HAP-1 (cell line): ENCODE measurements around the gene FUBP1.

Source experiments
- DNase-seq, 2 experiments: peaks; one replicate each; pipeline ENCODE4 v3.0.0-alpha.2; 2016 to 2020; ENCODE audit warnings: low spot score in 2 of 2
- H3K27me3 ChIP-seq: fragments of 250-450 bp; sonication (Bioruptor Pico); 2 replicates; pipeline ENCODE4 v1.5.1; 2020; ENCODE audit warnings: low read depth, mild to moderate bottlenecking, moderate library complexity
- H3K36me3 ChIP-seq: fragments of 250-450 bp; sonication (Bioruptor Pico); replicated peaks from 2 replicates; pipeline ENCODE4 v1.5.1; 2020; ENCODE audit warnings: mild to moderate bottlenecking
- H3K4me1 ChIP-seq: fragments of 250-450 bp; sonication (Bioruptor Pico); 2 replicates; pipeline ENCODE4 v1.5.1; 2020; ENCODE audit warnings: mild to moderate bottlenecking
- H3K4me3 ChIP-seq: fragments of 250-450 bp; sonication (Bioruptor Pico); 2 replicates; pipeline ENCODE4 v1.5.1; 2020; ENCODE audit warnings: mild to moderate bottlenecking, moderate library complexity
- H3K9me3 ChIP-seq: fragments of 250-450 bp; sonication (Bioruptor Pico); 2 replicates; pipeline ENCODE4 v1.5.1; 2020; ENCODE audit warnings: mild to moderate bottlenecking, moderate library complexity
- in situ Hi-C: fragments of 300-500 bp; cut with MboI; formaldehyde crosslinking; loops from 3 replicates; pipeline ENCODE4 v1.14.3; 2020; ENCODE audit warnings: low sequenced_read_pairs, inconsistent platforms, mixed read lengths

The FUBP1 gene

DNA sequence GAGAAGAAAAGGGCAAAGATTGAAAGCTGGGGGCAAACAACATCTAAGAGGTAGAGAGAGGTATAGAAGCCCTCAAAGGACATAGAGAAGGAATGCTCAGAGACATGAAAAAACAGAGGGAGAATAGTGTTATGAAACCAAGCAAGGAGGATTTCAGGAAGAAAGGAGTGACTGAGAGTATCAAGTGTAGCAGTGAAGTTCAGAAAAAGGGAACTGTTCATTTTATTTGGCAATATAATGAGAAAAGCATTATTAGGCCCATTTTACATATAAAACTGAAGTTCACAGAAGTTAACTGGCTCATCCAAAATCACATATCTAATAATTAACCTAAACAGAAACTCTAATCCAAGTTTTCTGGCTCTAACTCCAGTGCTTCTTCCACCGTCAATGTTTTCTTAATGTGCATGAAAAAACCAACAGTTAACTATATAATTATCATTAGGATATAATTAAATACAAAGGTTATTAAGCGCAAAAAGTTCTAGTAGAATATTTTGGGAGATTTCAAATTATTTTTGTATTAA lies 72.8 kb downstream of the FUBP1 start:
- no peaks in the 10 kb centered on the region for H3K4me1 ChIP-seq

DNA sequence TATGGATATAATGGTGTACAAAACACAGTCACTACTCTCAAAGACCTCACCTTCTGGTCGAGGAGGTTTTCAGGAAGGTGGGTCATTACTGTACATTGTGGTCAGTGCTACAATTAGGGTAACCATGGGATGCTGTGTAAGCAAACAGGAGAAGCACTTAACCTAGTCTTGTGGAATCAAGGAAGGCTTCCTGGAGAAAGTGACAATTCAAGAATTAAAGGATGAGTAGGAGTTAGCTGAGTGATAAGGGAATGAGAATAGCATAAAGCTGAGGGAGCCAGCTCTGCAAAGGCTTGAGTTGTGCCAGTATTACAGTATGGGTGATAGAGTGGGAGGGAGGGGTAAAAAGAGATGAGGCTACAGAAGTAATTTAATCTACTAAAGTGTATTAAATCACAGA lies 73.3 kb downstream of the FUBP1 start:
- H3K27me3 ChIP-seq = no peaks in the 10 kb centered on the region
- no peak overlapping the region for H3K4me3 ChIP-seq
- no peaks in the 10 kb centered on the region for H3K9me3 ChIP-seq
- DNase-seq = no peak
- H3K36me3 ChIP-seq = no peaks in the 10 kb centered on the region
- H3K4me1 ChIP-seq = no peaks in the 10 kb centered on the region
- in situ Hi-C loops = no loop called here

More for the DNA sequence above, 72.8 kb downstream of the FUBP1 start:
- Histone ChIP-seq H3K4me3 (no peak overlapping the region), H3K9me3 (no peaks in the 10 kb centered on the region), H3K27me3 (no peaks in the 10 kb centered on the region), H3K36me3 (no peaks in the 10 kb centered on the region)
- in situ Hi-C loops = no loop called here
- no peak for DNase-seq

DNA sequence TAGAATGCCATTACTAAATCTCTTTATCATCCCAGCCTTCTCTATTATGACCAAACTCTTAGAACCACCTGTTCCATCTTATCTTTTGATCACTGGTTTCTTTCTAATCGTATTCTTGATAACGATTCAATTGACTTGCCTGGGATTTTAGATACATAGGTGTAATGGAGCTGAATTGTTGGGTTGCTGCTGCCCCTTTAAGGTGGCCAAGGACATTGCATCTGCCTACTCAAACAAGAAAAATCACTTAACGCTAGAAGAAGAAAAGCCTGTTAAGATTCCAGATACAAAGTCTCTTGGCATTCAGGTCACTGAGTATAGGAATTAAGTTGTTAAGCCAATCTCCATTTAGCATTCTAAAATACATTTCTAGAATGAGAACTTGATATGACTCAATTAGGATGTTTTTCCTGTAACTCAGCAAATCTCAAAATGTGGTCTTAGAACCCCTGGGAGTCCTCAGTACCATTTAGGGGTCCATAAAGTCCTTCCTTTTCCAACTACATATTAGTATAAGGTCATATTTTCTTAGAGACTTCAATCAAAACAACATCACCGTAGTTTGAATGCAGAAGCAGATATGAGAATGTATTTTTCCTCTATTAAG lies 78.1 kb downstream of the FUBP1 start:
- H3K4me1 ChIP-seq = no peaks in the 10 kb centered on the region
- H3K9me3 ChIP-seq = no peaks in the 10 kb centered on the region
- peak; percentile 50 to 59 for DNase-seq
- no peak overlapping the region for H3K4me3 ChIP-seq
- in situ Hi-C loops = no loop called here
- H3K27me3 ChIP-seq = no peaks in the 10 kb centered on the region
- H3K36me3 ChIP-seq = no peaks in the 10 kb centered on the region

DNA sequence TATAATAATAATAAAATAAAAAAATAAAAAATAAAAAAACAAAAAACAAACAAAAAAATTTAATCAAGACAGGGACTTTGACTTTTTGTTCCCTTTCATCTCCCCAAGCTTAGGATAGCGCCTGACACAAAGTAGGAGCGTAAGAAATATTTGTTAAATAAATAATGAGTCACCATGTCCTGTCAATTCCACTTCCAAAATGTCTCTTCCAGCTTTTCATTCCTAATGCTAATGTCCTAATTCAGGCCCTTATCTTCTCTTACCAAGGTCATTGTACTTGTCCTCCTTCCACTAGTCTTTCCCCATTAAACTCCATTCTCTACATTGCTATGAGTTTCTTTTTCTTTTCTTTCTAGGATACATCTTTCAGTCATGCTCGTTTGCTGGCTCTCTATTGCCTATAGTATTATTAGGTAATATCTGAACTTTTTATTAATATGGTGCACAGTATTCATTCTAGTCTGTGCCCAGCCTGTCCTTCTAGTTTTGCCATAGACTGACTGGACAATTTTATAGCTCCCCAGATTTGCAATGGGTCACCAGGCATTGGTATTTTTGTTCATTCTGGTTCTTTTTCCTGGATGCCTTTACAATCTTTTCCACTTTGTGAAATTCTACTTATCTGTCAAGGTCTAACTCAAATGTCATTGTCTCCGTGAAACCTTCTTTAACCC lies 79.1 kb downstream of the FUBP1 start:
- Histone ChIP-seq H3K27me3 (no peaks in the 10 kb centered on the region), H3K36me3 (no peaks in the 10 kb centered on the region), H3K4me3 (no peak overlapping the region), H3K9me3 (no peaks in the 10 kb centered on the region), H3K4me1 (no peaks in the 10 kb centered on the region)
- no peak for DNase-seq
- in situ Hi-C loops = no loop called here
